Measurements from ENCODE around the gene NOX4.

- TF ChIP-seq CTCF (IDR thresholded peaks at IDR 0.05 in 2 of 3, conservative IDR thresholded peaks at IDR 0.05 in 1 of 3; ENCODE audit: insufficient read depth in 2 of 3, low read depth in 1 of 3, low read length in 3 of 3) (no peak), SIN3A (IDR thresholded peaks at IDR 0.05; ENCODE audit: borderline replicate concordance in 2 of 2, control insufficient read depth in 1 of 2, low read depth in 2 of 2, low read length in 2 of 2) (no peak), YY1 (IDR thresholded peaks at IDR 0.05; ENCODE audit: borderline replicate concordance in 1 of 3, control insufficient read depth in 1 of 3, extremely low read depth in 1 of 3, insufficient read depth in 3 of 3, insufficient read length in 1 of 3, insufficient replicate concordance in 2 of 3, low read depth in 1 of 3, low read length in 2 of 3) (no peak), ZNF830 (CRISPR knock-in tag; IDR thresholded peaks at IDR 0.05) (no peak), ZNF282 (CRISPR knock-in tag; IDR thresholded peaks at IDR 0.05) (no peak), ZNF507 (tag; conservative IDR thresholded peaks at IDR 0.05) (no peak), POLR2A (conservative IDR thresholded peaks at IDR 0.05) (no peak), NR2C2 (CRISPR knock-in tag; IDR thresholded peaks at IDR 0.05) (no peak), NR2C2 (tag; IDR thresholded peaks at IDR 0.05) (no peak), ZFP36 (IDR thresholded peaks at IDR 0.05; ENCODE audit: low read depth, low read length, partially characterized antibody) (no peak), EP400 (IDR thresholded peaks at IDR 0.05) (no peak)
- TF ChIP-seq, protein P1, sequence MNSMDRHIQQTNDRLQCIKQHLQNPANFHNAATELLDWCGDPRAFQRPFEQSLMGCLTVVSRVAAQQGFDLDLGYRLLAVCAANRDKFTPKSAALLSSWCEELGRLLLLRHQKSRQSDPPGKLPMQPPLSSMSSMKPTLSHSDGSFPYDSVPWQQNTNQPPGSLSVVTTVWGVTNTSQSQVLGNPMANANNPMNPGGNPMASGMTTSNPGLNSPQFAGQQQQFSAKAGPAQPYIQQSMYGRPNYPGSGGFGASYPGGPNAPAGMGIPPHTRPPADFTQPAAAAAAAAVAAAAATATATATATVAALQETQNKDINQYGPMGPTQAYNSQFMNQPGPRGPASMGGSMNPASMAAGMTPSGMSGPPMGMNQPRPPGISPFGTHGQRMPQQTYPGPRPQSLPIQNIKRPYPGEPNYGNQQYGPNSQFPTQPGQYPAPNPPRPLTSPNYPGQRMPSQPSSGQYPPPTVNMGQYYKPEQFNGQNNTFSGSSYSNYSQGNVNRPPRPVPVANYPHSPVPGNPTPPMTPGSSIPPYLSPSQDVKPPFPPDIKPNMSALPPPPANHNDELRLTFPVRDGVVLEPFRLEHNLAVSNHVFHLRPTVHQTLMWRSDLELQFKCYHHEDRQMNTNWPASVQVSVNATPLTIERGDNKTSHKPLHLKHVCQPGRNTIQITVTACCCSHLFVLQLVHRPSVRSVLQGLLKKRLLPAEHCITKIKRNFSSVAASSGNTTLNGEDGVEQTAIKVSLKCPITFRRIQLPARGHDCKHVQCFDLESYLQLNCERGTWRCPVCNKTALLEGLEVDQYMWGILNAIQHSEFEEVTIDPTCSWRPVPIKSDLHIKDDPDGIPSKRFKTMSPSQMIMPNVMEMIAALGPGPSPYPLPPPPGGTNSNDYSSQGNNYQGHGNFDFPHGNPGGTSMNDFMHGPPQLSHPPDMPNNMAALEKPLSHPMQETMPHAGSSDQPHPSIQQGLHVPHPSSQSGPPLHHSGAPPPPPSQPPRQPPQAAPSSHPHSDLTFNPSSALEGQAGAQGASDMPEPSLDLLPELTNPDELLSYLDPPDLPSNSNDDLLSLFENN (IDR thresholded peaks at IDR 0.05; ENCODE audit: low read depth in 2 of 2, low read length in 2 of 2): no peak
Measured at GRCh38 chr11:89521792-89522191, 30.6 kb upstream of the NOX4 start.

All from K562 (cell line).